Activated CD8-positive, alpha-beta memory T cell treated with anti-CD3 and anti-CD28 coated beads, Interleukin-2, amount 50 U/mL, for 24 hours (primary cell): Measurements from ENCODE around the gene PRDX3.

Experiments used
- DNase-seq: peaks from one replicate; pipeline ENCODE4 v3.0.0-alpha.2; 2020; ENCODE audit errors: extremely low read depth

The PRDX3 gene

DNA sequence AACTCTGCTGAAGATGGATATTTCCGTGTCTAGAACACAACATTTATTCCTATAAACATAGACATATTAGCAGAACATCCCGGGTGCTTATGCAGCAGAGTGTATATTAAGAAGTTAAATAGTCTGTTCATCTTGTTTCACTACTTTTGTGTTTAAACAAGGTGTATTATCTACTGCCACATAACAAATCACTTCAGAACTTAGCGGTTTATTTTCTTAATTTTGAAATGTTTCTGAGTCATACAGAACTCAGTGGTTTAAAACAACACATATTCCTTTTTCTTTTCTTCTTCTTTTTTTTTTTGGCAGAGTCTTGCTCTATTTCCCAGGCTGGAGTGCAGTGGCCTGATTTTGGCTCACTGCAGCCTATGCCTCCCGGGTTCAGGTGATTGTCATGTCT is 48.9 kb downstream of the PRDX3 start:
- DNase-seq: no peak

- DNase-seq: no peak
Observed at GRCh38 chr10:119125942-119126341, 52.7 kb downstream of the PRDX3 start.

GRCh38 chr10:119120875-119121274 is 57.7 kb downstream of the PRDX3 start:
- no peak for DNase-seq

DNA sequence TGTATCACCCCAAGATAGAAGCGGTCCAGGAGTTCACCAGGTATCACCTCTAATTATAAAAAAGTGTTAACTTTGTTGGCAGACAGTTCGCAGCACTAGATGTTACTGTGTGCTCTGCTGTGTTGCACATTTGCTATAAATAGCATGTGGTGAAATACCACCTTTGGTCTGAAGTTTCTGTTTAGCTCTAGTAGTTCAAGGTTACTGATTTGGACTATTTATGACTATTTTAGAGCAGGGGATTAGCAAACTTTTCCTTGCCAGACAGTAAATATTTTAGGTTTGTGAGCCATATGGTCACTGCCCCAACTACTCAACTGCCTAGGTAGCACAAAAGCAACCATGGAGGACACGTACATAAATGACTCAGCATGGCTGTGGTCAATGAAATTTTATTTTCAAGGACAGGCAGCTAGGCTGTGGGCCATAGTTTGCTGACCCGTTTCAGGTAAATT is 58.2 kb downstream of the PRDX3 start:
- DNase-seq: no peak

DNA sequence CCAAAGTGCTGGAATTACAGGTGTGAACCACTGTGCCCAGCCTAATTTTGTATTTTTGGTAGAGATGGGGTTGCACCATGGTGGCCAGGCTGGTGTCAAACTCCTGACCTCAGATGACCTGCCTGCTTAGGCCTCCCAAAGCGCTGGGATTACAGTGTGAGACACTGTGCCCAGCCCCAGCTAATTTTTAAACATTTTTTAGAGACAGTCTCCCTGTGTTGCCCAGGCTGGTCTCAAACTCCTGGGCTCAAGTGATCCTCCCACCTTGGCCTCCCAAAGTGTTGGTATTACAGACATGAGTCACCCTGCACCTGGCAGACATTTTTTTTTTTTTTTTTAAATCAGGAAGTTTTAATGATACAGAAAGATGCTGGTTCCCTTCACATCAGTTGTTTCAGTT is 59.2 kb downstream of the PRDX3 start:
- no peak for DNase-seq

DNA sequence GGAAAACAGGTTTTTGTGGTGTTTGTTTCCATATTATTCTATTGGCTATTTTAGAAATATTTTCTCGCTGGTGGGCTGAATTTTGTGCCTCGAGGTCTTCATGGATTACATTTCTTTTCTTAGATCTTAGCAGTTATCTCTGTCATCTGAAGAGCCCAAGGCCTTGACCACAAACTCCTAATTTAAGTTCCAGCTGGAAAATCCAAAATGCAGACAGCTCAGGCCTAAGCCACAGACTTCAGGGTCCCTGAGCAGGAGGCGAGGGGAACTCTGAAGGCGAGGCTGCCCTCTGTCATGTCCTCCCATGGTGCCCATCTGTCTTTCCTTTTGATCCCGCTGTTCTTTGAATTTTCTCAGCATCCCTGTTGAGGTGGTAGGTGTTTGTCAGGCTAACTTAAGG is 60.4 kb downstream of the PRDX3 start:
- no peak for DNase-seq
